Measurements from ENCODE around the gene COX8C. TPM values are rescaled to one million over a fixed set of nuclear protein-coding genes. Genes with fewer than 3 reads are reported as not detected.

COX8C gene
- total and polyA plus RNA-seq, 2 of the 8 experiments (the other 6 are each of a cell fraction or from before 2014, with no cell fraction given) = not detected

DNA sequence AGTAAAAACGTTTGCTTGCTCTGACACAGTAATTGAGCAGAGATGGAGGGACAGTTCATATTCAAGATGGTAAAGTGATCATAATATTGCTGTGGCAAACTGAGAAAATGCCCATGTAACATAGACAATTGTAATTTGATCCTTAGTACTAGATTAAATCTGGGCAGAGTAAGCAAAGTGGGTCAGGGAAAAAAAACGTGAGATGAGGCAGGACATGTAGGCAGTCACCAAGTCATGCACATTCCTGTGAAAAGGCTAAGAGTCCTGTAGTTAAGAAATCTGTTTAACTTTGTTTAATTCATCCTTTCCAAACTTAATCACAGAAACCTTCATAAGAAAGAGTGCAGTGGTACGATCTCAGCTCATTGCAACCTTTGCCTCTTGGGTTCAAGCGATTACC lies 30.3 kb upstream of the COX8C start:
- DNase-seq (ENCODE audit: low read depth in 1 of 2, low spot score in 2 of 2) (no peak), FAIRE-seq (no peak)
- Histone ChIP-seq H3K23ac (ENCODE audit: insufficient read length) (no peak overlapping the region), H4K5ac (ENCODE audit: insufficient read length, low read depth, low read length) (no peak overlapping the region), H3K9me3 (ENCODE audit: insufficient read depth in 2 of 2, low read depth in 1 of 2, low read length in 1 of 2) (no peaks in the 10 kb centered on the region), H3K4me1 (replicated peaks in 1 of 4; ENCODE audit: control insufficient read depth in 3 of 4, insufficient read depth in 4 of 4, low read length in 3 of 4) (peaks cover 0 to 14% (median 6%) of the 10 kb centered on the region in 4 experiments; a peak in 6 of 7 replicates), H3K4me3 (ENCODE audit: extremely low read depth in 1 of 4, insufficient read depth in 2 of 4, low read depth in 3 of 4, low read length in 4 of 4) (no peak overlapping the region), H2BK120ac (replicated peaks; ENCODE audit: low read depth, low read length) (no peak overlapping the region), H3K4me2 (ENCODE audit: insufficient read depth in 1 of 2, low read depth in 2 of 2, low read length in 2 of 2) (no peak overlapping the region), H3K9ac (replicated peaks in 1 of 4; ENCODE audit: extremely low read depth in 1 of 4, low read depth in 3 of 4, low read length in 3 of 4) (no peak overlapping the region), H3K56ac (replicated peaks; ENCODE audit: insufficient read length, low read depth, low read length) (no peak overlapping the region), H4K20me1 (replicated peaks in 1 of 2; ENCODE audit: control insufficient read depth in 1 of 2, insufficient read depth in 2 of 2, low read length in 2 of 2) (peaks cover 0 to 5% of the 10 kb centered on the region in 2 experiments), H3K27ac (ENCODE audit: low read depth, low read length) (no peak overlapping the region), H2BK5ac (ENCODE audit: low read depth, low read length) (no peak overlapping the region), H3K23me2 (ENCODE audit: low read depth, low read length) (no peaks in the 10 kb centered on the region), H3K4ac (replicated peaks; ENCODE audit: insufficient read length, low read depth, low read length) (no peak overlapping the region), H4K91ac (replicated peaks; ENCODE audit: insufficient read length, low read length) (no peak overlapping the region), H2AFZ (ENCODE audit: low read length) (no peak overlapping the region), H2BK12ac (ENCODE audit: low read depth, low read length) (no peak overlapping the region), H2AK5ac (ENCODE audit: low read depth, low read length) (no peak overlapping the region), H3K14ac (ENCODE audit: insufficient read length) (no peak overlapping the region), H4K8ac (ENCODE audit: extremely low read depth, insufficient read depth, low read length) (no peak overlapping the region), H3K18ac (ENCODE audit: extremely low read depth, low read length) (no peak overlapping the region), H3K36me3 (ENCODE audit: control insufficient read depth in 2 of 4, insufficient read depth in 4 of 4, low read length in 3 of 4) (no peaks in the 10 kb centered on the region), H2BK15ac (ENCODE audit: low read length) (no peak overlapping the region), H3K79me2 (ENCODE audit: control insufficient read depth in 1 of 2, insufficient read depth in 2 of 2, low read length in 2 of 2) (peaks cover 4 to 96% of the 10 kb centered on the region in 2 experiments; a peak in 2 of 4 replicates), H3K27me3 (replicated peaks in 1 of 4; ENCODE audit: control insufficient read depth in 3 of 4, extremely low read depth in 1 of 4, insufficient read depth in 3 of 4, low read length in 3 of 4) (no peaks in the 10 kb centered on the region), H3K79me1 (ENCODE audit: low read depth, low read length) (peaks cover 8% of the 10 kb centered on the region), H2BK20ac (ENCODE audit: low read length) (no peak overlapping the region)
- ChIA-PET CTCF (ENCODE audit: partially characterized antibody) (interaction anchor here (0.6 kb wide), 1 partner anchor 117 kb away, joined by 3 read pairs; no protein-coding TSS in a partner anchor), POLR2A (ENCODE audit: partially characterized antibody) (interaction anchor here (0.6 kb wide), 1 partner anchor 15 kb away, joined by 3 read pairs; no protein-coding TSS in a partner anchor)
- 78% methylated on average over 4 of the region's 4 CpGs; no CpG with 5 or more reads in 1 of the 2 experiments for WGBS, 2 experiments (ENCODE audit: extremely low coverage in 1 of 2, insufficient coverage in 1 of 2, insufficient read length in 1 of 2, insufficient replicate concordance in 2 of 2, low coverage in 1 of 2, low lambda C conversion rate in 2 of 2, missing lambda C conversion rate in 1 of 2)
- TF ChIP-seq RNF2 (IDR thresholded peaks at IDR 0.05; ENCODE audit: borderline replicate concordance, low read depth, low read length, missing control alignments, poor library complexity, severe bottlenecking) = no peak
- no peak for TF ChIP-seq POU5F1 (IDR thresholded peaks at IDR 0.05; ENCODE audit: low read depth, low read length)
- no peak for TF ChIP-seq SRF (IDR thresholded peaks at IDR 0.05; ENCODE audit: low read depth, low read length)
- no peak for TF ChIP-seq TAF7 (optimal IDR thresholded peaks at IDR 0.05; ENCODE audit: borderline replicate concordance, low read depth, low read length)
- TF ChIP-seq RXRA (IDR thresholded peaks at IDR 0.05; ENCODE audit: insufficient read depth, low read depth, low read length) = no peak
- TF ChIP-seq SIRT6 (IDR thresholded peaks at IDR 0.05; ENCODE audit: low read length) = no peak
- TF ChIP-seq RBBP5 (IDR thresholded peaks at IDR 0.05; ENCODE audit: borderline replicate concordance, low read depth, low read length) = no peak
- TF ChIP-seq SP1 (IDR thresholded peaks at IDR 0.05; ENCODE audit: low read depth, low read length) = no peak
- TF ChIP-seq SIN3A (conservative IDR thresholded peaks at IDR 0.05 in 1 of 2, IDR thresholded peaks at IDR 0.05 in 1 of 2; ENCODE audit: low read depth in 1 of 2, low read length in 2 of 2) = no peak
- no peak for TF ChIP-seq SP4 (IDR thresholded peaks at IDR 0.05; ENCODE audit: low read length)
- TF ChIP-seq KDM5A (IDR thresholded peaks at IDR 0.05; ENCODE audit: low read length) = no peak
- TF ChIP-seq TAF1 (IDR thresholded peaks at IDR 0.05; ENCODE audit: low read depth, low read length) = no peak
- TF ChIP-seq GABPA (IDR thresholded peaks at IDR 0.05; ENCODE audit: borderline replicate concordance, insufficient read depth, low read length) = no peak
- no peak for TF ChIP-seq YY1 (IDR thresholded peaks at IDR 0.05; ENCODE audit: low read depth, low read length)
- TF ChIP-seq SIX5 (IDR thresholded peaks at IDR 0.05; ENCODE audit: low read depth, low read length) = no peak

Measured in H1 (cell line).